Fibroblast of villous mesenchyme (primary cell): ENCODE data around the gene BZW2. TPM values are rescaled to one million over a fixed set of nuclear protein-coding genes. Genes with fewer than 3 reads are reported as not detected.
"Not testable (repeated sequence)": the region's sequence is repeated elsewhere in the genome, so short reads cannot be mapped to it uniquely, and the experiment has no call there.

Experiments used
- DNase-seq: peaks from one replicate; pipeline ENCODE4 v3.0.0-alpha.2; 2010; ENCODE audit warnings: low read depth
- H3K4me3 ChIP-seq: 2 replicates; pipeline ENCODE4 v1.5.1; 2011; ENCODE audit warnings: low read depth, mild to moderate bottlenecking, low read length
- total RNA-seq: library from RNA; depleted of rRNA; stranded (reverse); fragments of >200 nt; gene quantifications from 2 replicates; pipeline ENCODE4 v1.2.3, GENCODE V29; 2012
- TF ChIP-seq, protein P1 (sequence below): IDR thresholded peaks from 2 replicates; pipeline ENCODE4 v1.5.1; 2012; ENCODE audit warnings: low read depth, mild to moderate bottlenecking, low read length; ENCODE audit not compliant: insufficient read depth

BZW2 gene
- total RNA-seq, 1 donor, result 53.5 TPM

DNA sequence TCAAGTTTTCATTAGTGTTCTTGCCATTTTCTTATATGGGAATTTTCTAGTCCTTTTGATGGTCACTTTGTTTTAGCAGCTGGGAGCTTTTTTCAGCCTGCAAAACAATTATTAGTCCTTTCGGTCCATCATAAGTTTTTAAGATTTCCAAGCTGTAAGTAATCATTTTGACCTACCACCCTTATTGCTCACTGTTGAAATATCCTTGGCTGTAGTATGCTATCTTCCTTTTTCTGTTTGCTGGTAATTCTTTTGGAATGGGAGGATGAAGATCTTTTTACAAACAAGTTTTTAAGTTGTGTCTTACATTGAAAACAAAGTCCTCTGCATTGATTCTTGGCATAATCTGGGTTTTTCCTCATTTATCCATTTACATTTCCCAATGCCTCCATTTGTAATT lies 24.0 kb downstream of the BZW2 start:
- DNase-seq, result peak; percentile 72
- no peak overlapping the region for H3K4me3 ChIP-seq
- TF ChIP-seq, protein P1, sequence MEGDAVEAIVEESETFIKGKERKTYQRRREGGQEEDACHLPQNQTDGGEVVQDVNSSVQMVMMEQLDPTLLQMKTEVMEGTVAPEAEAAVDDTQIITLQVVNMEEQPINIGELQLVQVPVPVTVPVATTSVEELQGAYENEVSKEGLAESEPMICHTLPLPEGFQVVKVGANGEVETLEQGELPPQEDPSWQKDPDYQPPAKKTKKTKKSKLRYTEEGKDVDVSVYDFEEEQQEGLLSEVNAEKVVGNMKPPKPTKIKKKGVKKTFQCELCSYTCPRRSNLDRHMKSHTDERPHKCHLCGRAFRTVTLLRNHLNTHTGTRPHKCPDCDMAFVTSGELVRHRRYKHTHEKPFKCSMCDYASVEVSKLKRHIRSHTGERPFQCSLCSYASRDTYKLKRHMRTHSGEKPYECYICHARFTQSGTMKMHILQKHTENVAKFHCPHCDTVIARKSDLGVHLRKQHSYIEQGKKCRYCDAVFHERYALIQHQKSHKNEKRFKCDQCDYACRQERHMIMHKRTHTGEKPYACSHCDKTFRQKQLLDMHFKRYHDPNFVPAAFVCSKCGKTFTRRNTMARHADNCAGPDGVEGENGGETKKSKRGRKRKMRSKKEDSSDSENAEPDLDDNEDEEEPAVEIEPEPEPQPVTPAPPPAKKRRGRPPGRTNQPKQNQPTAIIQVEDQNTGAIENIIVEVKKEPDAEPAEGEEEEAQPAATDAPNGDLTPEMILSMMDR, result no peak

DNA sequence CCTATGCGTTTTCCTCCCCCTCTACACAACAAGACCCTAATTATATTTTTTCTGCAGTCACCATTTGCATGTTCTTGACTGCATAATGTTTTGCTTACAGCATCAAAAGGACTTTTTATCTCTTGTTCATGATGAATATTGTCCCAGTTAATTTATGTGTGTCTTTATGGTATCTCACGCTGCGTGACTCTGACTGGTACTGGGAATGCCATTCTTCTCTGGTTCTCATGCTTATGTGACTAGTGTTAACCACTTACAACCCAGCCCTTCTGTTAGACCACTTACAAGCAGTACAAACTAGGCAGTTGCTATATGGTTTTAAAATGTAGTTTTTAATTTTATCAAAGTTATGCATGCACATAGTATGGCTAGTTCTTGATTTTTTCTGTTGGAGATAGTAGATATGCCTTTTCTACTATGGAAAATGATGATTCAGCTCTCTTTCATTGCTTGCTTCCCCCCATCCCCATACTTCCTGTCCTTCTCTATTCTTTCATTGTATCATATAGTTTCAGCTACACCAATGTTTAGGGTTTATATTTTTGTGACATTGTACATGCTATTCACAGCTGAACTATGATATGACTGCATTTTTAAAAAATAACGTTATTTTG lies 24.9 kb downstream of the BZW2 start:
- TF ChIP-seq, protein P1, result no peak
- H3K4me3 ChIP-seq, result no peak overlapping the region
- DNase-seq, result no peak

GRCh38 chr7:16671811-16672210 lies 25.8 kb downstream of the BZW2 start:
- H3K4me3 ChIP-seq, result no peak overlapping the region
- TF ChIP-seq, protein P1, result no peak
- no peak for DNase-seq

DNA sequence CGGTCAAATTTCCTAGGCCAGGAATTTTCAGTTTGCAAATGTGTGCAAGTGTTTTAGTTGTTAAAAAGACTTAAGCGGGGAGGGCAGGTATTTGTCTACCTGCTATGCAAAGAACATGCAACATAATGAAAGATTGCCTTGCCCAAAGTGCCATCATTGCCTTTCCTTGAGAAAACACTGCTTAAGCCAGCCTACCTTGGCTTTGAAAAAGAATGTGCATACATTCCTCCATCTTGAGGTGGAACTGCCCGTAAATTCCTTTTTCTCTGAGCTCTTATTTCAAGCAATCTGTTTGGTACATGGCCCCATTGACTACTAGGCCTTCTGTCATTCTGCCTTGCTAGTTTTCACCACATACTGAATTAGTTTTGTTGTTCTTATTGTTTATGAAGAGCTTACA lies 29.3 kb downstream of the BZW2 start:
- no peak overlapping the region for H3K4me3 ChIP-seq
- no peak for DNase-seq
- TF ChIP-seq, protein P1, result no peak

DNA sequence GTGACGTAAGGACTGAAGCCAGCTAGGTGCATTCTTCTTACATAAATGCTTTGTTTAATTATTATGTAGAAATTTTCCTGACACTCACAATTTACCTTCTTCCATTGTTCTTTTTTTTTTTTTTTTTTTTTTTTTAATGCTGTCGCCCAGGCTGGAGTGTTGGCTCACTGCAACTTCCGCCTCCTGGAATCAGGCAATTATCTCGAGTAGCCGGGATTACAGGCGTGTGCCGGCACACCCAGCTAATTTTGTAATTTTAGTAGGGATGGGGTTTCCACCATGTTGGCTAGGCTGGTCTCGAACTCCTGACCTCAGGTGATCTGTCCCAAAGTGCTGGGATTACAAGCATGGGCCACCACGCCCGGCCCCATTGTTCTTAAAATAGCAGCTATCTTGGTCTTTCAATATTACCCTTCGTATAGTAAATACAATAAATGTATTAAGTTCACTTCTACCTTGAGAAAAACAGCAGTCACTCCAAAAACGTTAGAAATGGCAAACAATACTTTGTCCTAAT lies 32.1 kb downstream of the BZW2 start:
- no peak for DNase-seq
- H3K4me3 ChIP-seq, result no peak overlapping the region
- TF ChIP-seq, protein P1, result no peak

DNA sequence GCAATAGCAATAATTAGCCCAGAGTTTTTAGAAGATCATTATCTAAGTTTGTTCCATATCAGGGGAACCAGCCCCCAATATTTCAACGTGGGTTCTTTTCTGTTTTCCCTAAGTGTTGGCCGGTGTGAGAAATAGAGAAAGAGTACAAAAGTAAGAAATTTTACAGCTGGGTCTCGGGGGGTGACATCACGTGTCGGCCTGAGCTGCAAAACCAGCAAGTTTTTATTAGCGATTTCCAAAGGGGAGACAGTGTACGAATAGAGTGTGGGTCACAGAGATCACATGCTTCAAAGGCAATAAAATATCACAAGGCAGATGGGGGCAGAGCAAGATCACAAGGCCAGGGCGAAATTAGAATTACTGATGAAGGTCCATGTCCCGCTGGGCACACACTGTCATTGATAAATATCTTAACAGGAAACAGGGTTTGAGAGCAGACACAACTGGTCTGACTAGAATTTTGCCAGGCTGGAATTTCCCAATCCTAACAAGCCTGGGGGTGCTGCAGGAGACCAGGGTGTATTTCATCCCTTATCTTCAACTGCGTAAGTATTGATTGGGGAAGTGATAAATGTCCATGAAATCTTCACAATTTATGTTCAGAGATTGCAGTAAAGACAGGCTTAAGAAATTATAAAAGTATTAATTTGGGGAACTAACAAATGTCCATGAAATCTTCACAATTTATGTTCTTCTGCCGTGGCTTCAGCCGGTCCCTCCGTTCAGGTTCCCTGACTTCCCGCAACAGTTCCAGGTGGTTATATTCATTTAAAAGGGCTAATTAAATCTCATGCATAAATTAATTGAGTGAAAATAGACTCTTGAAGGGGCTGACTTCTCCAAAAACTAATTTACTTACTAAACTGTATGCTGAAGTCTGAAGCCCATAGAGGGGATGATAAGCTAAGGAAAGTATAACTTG lies 32.9 kb downstream of the BZW2 start:
- DNase-seq, H3K4me3 ChIP-seq: not testable (repeated sequence)

DNA sequence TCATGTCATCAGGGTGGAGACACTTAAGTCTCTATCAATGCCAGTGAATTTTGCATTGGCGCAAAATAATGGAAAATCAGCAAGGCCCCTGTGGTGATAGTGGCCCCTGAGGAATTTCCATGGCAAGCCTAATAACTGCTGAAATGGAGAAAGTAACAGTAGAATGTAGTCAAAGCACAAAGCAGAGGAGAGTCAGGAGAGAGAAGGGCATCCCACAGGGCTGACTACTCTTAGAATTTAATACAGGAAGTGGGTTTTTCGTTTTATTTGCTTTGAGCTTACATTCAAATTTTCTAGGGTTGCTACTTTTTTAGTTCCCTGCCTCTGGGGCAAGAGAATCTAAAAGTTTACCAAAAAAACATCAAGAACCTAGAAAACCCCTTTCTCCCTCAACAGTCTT lies 39.0 kb downstream of the BZW2 start:
- TF ChIP-seq, protein P1, result no peak
- DNase-seq, result no peak

More for the DNA sequence above, 39.0 kb downstream of the BZW2 start:
- H3K4me3 ChIP-seq, result no peak overlapping the region
